Stimulated activated CD8-positive, alpha-beta memory T cell treated with anti-CD3 and anti-CD28 coated beads, Interleukin-4, amount 100 ng/mL, for 1 hour (primary cell): ENCODE data around the gene FCSK.

Experiments used
- DNase-seq, 2 donors: peaks; one replicate each; pipeline ENCODE4 v3.0.0-alpha.2; 2020; ENCODE audit warnings: low read depth in 2 of 2, low spot score in 1 of 2

The FCSK gene

DNA sequence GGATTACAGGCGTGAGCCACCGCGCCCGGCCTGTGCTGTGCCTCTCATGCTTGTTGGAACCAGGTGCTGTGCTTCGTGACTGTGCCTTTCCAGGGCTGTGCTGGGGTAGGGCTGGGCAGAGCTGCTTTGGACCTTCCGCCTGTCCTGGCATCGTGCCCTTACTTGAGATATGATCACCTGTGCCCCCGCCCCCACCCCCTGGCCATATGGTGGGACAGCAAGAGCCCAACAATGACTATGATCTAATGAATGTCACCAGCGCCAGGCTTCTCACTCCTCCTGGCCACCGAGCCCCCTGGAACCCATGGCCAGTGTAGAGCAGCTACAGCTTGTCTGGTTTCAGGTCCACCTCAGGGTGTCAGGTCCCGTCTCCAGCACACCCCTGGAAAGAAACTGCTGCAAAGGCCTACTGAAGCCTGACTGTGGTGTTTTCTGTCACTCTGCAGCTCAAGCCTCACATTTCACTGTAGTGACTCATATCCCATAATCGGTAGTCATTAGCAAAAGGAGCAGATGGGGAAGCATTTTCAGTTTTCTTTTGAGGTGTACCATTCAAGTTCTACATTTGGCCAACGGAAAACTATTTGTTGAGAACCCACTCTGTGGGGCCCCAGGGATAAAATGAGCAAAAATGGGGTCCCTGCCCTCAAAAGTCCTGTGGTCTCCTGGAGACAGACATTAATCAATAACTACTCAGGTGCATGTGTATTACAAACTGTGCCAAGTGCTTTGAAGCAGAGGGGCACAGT lies 22.1 kb downstream of the FCSK start:
- no peak for DNase-seq

DNA sequence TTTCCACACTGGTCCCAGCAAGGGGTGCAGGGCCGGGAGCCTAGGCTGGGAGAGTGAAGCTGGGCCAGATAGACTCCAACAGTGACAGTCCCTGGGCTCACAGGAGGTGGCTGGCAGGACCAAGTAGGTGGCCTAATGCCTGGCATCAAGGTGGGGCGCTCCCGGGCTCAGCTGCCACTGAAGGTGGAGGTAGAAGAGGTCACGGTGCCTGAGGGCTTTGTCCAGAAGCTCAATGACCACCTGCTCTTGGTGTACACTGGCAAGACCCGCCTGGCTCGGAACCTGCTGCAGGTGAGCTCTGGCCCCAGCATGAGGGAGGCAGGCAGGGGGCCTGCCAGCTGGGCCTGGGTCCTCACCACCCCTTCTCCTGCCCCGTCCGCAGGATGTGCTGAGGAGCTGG lies 23.8 kb downstream of the FCSK start:
- no peak for DNase-seq

DNA sequence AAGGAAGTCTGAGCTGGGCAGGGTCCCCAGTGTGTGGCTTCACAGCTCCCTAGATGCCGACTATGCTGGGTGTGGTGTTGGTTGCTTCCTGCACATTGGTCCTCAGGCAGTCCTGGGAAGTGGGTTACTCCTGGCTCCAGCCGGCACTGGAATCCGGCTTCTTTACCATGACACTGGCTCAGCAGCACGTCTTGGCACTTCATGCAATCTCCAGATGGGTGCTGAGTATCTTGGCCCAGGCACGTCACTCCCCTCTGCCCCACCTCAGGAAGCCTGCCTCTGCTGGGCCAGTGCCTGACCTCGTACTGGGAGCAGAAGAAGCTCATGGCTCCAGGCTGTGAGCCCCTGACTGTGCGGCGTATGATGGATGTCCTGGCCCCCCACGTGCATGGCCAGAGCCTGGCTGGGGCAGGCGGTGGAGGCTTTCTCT lies 24.5 kb downstream of the FCSK start:
- no peak for DNase-seq

DNA sequence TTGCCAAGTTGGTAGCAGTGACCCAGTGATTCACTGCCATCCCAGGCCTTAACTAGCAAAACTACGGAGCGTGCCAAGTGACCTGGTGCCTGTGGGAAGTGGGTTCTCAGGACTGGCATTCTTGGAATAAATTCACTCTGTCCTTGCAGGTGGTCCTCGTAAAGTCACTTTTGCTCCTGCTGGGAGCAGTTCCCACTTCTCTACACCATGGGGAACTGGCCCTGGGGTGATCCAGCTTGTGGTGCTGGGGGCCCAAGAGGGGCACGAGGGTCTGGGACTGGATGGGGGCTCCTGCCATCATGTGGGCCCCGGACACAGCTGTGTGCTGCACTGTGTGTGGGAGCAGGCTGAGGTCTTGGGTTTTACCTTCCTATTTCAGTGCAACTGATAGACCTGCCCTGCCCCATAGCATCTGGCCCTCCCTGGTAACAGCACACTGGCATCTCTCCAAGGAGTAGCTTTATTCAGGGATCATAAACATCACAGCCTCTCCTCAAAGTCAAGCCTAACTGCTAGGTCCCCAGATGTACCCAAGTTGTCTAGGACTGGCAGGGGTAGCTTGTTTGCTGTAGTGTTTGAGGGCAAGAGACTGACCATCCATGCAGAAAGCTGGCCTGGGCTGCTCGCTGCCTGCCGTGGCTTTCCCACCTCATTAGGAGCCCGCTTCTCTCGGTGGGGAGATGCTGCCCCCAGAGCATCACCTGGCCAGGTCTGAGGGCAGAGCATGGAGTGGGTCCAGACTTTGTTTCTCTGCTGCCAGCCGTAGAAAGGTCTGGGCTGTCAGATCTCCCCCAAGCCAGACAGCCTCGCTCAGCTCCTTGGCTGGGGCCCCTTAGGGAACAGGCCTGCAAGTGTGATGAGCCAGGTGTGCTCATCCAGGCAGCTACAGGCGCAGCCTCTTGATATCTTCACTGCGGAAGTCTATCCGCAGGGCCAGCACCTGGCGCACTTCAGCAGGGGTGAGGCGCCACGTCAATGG lies 26.0 kb downstream of the FCSK start:
- no peak for DNase-seq

DNA sequence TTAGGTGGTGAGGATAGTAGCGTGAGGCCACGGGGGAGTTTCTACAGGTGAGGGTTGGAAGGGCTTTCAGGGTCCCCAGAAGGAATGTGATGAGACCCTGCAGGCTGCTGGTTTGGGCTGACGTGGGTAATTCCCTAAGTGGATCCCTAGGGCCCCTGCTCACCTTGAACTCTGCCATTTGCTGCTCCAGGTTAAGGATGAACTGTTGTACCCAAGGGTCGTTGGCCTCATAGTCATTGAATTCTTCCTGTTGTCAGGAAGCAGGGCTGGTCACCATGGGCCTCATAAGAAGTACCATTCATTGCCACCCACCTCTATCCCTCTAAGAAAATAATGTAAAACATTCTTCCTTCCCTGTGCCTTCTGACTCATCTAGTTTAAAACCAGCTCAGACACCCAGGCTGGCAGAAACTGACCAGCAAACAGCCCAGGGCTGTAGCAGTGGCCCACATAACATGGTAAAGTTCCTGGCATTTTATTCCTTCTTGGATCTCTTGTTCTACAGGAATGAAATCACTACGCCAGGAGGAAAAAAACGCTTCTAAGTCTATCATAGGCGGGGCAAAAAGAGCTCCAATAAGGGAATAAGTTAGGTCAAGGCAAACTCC lies 27.6 kb downstream of the FCSK start:
- no peak for DNase-seq

DNA sequence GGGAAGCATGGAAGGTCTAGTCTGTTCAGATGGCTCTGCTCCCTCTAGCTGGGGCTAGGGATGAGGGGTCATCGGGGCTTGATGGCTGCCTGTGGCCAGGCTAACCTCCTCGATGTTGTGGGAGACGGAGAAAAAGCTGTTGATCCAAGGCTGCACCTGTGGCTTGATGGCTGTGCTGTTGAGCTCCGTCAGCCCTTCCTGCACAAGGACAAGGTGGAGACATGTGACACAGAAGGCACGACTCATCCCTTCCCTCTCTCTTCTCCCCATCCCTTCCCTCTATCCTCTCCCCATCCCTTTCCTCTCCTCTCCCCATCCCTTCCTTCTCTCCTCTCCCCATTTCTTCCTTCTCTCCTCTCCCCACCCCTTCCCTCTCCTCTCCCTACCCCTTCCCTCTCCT lies 28.2 kb downstream of the FCSK start:
- no peak for DNase-seq

DNA sequence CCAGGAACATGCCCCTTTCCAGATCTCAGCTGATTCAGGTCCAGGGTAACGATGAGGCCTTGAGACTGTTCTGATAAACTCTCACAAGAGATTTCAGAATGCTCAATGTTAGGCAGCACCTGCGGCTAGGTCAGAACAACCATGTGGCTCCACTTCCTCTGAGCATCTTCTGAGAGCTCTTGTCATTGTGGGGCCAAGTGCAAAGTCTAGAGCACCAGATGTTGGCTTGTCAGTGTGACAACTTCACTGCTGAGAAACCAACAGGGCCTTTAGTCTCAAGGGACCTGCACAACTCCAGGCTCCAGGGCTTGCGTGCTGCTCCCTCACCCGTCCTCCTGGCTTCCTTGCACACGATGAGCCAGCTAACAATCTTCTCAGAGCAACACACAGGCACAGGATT lies 29.0 kb downstream of the FCSK start:
- DNase-seq, result no peak

DNA sequence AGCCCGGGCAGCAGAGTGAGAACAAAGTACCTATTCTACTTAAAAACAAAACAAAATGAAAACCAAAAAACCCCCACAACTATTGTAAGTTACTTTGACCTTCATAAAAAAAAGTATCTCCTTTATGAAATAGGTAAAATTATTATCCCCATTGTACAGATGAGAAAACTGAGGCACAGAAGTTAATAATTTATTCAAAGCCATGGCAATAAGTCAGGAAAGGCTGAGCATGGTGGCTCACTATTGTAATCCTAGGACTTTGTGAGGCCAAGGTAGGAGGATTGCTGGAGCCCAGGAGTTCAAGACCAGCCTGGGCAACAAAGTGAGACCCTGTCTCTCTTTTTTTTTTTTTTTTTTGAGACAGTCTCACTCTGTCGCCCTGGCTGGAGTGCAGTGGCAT lies 30.5 kb downstream of the FCSK start:
- no peak for DNase-seq

DNA sequence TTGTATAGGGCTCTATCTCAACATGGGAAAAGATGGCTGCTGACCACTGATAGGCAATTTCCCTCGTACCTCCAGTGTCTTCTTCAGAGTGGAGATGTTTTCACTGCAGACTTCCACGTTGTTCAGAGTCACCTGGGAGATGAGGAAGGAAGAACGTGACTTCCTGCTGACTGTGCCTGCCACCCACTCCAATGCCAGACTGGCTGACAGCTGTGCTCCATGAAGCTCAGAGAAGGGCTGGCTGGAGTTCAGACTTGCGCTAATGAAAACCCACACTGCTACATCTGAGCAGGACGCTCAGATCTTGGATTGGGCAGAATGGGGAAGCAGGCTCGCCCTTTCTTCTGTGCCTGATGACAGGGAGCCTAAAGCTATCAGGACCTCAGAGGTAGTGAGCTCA lies 35.9 kb downstream of the FCSK start:
- no peak for DNase-seq

DNA sequence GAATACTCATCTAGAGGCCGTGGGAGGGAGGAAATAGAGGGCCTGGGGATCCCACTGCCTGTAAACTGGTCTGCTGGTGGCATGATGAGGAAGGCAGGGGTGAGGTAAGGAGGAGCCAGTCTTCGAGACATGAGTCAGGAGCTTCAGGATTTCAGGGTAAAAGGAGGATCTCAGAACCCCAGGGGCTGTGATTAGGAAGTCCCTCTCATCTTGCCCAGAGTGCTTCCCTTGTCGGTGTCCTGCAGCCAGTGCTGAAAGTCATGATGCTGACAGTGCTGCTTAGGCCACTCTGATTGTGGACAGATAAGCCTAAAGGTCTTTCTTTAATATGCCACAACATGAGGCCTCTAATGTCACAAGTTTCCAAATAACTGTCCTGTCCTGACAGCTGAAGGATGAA lies 39.4 kb downstream of the FCSK start:
- no peak for DNase-seq

DNA sequence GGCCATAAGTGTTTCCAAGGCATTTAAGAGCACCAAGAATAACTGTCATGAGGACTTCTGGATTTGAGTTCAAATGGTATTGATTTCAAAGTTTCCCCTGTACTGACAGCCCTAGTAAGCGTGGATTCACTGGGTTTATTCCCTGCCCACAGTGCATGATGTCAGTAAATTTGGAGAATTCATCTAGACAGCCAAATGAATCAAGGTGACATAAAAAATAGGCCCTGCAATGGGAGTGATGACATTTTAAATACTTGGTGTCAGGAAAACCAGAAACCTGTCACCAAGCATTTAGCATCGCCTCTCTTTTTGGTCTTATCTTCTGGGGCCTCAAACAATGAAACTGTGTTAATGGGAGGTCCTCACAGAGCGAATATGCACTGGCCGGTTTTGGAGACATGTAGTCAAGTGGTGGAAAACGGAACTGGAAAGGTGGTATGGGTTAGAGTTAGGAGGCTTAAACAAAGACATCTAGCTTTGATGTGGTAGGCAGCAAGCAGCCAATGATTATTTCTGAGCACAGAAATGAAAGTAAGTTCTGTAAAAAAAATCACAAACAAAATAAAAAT lies 39.9 kb downstream of the FCSK start:
- no peak for DNase-seq

DNA sequence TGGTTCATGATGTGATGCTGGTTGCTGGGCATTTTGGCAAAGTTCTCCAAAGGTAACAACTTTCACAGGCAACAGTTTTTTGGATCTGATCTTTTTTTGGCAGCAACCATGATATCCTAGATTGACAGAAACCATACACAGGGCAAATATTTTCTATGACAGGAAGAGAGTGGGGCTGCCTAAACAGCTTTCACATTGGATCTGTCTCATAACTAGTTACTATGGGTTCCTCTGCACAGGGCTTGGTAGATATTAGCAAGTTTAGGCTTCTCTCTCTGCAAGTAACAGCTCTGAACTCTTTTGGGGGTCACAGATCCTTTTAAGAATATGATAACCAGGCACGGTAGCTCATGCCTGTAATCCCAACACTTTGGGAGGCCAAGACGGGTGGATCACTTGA lies 40.4 kb downstream of the FCSK start:
- DNase-seq, result no peak

DNA sequence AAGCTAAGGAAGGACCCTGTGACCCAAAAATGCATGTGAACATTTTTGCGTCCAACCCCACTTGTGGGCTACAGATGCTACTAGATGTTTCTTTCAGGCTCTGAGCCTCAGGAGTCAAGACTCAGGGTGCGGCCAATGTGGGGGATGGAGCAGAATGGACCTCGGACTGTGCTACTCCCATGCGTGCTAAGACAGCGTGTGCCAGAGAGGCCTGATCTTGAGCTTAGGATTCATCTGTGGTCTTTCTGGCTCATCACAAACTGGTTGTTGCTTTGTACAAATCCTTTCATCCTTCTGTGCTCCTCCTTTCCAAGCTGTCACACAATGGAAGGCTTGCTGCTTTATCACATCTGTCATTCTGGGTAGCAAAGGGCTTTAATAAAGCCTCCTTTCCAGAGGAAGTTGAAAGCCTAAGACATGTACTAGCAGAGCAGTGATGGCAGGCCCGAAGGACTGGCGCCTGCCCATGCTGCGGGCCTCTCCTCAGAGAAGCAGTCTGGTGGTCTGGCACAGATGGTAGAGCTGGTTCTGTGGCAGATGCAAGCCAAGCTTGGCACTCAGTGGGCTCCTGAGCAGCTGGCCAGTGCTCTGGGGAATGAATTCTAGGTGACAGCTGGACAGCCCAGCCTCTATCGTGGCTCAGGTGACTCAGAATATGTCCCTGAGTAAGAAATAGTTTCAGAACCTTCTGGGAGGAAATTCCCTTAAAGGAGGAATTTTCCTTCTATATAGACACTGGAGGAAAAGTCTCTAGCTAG lies 41.2 kb downstream of the FCSK start:
- DNase-seq, result no peak

DNA sequence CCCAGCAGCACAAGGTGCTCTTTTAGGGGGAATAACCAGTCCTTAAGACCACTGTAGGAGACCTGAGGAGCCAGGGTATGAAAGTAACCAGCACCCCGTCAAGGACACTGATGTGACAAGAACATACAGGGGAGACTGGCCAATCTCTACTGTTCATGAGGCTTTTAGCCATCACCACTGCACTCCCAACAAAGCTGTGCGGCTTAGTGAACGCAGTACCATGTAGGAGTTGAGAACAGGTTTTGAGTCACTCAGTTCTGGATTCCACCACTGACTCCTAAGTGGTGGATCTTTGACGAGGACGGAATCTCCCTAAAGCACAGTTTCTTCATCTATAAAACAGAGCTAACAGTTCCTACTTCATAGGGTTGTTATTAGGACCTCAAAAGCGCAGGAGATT lies 42.1 kb downstream of the FCSK start:
- no peak for DNase-seq

DNA sequence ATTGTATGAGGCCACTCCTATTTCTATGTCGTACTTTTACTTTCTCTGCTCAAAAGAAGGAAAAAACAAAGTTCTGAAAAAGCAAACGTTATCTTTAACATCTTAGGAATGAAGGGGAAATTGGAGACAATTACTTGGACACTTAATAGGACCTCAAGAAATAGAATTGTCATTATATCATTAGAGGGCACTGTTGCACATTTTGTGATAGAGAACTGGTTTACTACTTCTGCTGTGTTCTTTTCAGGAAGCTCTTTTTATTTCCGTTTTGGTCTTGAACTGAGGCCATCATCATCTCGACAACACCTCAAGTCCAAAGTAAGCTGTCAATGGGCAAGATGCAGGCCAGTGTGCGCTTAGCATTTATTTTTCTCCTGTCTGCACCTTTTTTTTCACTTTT lies 54.4 kb downstream of the FCSK start:
- DNase-seq, result no peak

DNA sequence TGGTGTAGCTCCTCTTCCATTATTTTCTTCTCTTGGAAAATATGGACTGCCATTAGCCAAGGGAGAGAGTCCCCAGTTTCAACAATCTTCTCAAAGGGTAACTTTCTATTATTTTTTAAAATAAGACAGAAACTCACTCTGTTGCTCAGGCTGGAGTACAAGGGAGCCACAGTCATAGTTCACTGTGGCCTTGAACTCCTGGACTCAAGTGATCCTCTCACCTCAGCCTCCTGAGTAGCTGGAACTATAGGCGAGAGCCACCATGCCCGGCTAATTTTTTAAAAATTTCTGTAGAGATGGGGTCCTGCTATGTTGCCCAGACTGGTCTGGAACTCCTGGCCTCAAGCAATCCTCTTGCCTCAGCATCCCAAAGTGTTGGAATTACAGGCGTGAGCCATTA lies 55.8 kb downstream of the FCSK start:
- no peak for DNase-seq

DNA sequence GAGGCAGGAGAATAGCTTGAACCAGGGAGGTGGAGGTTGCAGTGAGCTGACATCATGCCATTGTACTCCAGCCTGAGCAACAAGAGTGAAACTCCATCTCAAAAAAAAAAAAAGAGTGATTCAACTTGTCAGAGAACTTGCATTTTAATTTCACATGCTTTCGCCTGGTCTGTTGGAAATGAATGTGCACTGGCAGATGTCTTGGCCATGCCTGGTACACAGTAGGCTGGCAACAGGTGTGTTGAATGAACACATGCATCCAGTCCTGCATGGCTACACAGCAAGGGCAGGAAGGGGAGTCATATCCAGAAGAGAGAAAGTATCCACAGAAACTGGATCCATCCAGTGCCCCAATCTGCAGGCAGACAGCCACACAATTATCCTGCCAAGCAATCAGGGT lies 57.4 kb downstream of the FCSK start:
- DNase-seq, result no peak

DNA sequence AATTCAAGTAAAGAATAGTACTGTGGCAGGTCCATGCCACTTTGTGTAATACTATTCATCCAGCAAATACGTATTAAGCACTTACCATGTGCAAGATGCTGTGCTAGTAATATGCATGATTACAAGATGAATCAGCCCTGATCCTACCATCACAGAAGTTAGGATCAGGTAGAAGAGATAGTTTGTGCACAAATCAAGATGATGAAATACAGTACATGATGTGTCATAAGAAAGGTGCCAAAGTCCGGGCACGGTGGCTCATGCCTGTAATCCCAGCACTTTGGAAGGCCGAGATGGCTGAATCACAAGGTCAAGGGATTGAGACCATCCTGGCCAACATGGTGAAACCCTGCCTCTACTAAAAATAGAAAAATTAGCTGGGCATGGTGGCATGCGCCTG lies 58.1 kb downstream of the FCSK start:
- DNase-seq, result no peak

DNA sequence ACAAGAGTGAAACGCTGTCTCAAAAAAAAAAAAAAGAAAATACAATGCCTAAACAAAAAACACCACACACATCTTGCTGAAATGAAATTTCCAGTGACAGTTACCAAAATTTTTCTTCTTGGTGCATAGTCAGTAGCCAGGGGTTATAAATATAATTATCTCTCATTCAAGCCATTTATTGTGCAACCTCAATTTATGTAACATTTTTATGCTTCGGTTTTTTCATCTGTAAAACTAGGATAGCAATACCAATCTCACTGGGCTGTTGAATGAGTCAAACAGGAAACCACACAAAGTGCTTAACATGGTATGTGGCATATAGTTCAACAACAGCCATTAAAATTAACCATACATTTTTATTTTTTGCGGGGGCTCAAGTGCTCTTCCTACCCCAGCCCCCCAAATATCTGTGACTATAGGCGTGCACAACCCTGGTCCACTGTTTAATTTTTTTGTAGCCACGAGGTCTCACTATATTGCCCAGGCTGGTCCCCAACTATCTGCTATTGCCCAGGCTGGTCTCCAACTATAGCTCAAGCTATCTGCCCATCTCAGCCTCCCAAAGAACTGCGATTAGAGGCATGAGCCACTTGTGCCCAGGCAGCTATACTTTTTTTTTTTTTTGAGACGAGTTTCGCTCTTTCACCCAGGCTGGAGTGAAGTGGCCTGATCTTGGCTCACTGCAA lies 66.4 kb downstream of the FCSK start:
- DNase-seq, result no peak
